Endothelial cell of umbilical vein (primary cell): ENCODE results near the gene DCHS1. TPM values are rescaled to one million over a fixed set of nuclear protein-coding genes. Genes with fewer than 3 reads are reported as not detected.

Source experiments
- BruUV-seq: library from RNA; stranded (reverse); fragments of 400-500 nt; replicated peaks from 2 replicates; lab custom pipeline; 2021; lab: Mats Ljungman, UMichigan
- CTCF ChIA-PET: fragments of 300-600, 350-600 bp; sonication (Branson Sonifier 250); formaldehyde crosslinking; loops from one replicate; lab custom pipeline; 2021; ENCODE audit warnings: antibody characterized with exemption, inconsistent platforms; lab: Charles Lee
- POLR2A ChIA-PET: fragments of 300-600, 350-600 bp; sonication (Branson Sonifier 250); formaldehyde crosslinking; loops from one replicate; lab custom pipeline; 2021; ENCODE audit warnings: antibody characterized with exemption, inconsistent platforms; lab: Charles Lee
- DNase-seq: peaks from one replicate; pipeline ENCODE4 v3.0.0-alpha.2; 2011; ENCODE audit warnings: low read depth, low spot score
- FAIRE-seq: peaks from 2 replicates; lab custom pipeline; 2011; peaks lifted over from hg19 to GRCh38; lab: Jason Lieb, UNC
- H2AFZ ChIP-seq: 2 replicates; pipeline ENCODE4 v1.6.0; 2012; ENCODE audit warnings: low read depth, low read length, control low read depth, inconsistent platforms
- H3K27ac ChIP-seq: 2 replicates; pipeline ENCODE4 v1.5.1; 2011; ENCODE audit warnings: low read depth, mild to moderate bottlenecking, control low read depth, low read length, moderate library complexity; ENCODE audit not compliant: insufficient read depth
- H3K27me3 ChIP-seq, 2 experiments: 2 replicates each; pipeline versions ENCODE4 v1.6.0 to v1.6.1; 2011; ENCODE audit warnings: low read length in 2 of 2, mixed read lengths in 1 of 2; ENCODE audit not compliant: control insufficient read depth in 2 of 2, insufficient read depth in 2 of 2
- H3K36me3 ChIP-seq, 2 experiments: 2 replicates in 1 of 2; 3 replicates in 1 of 2; pipeline ENCODE4 v1.5.1; 2011; ENCODE audit warnings: low read length in 2 of 2, mild to moderate bottlenecking in 1 of 2, moderate library complexity in 1 of 2; ENCODE audit not compliant: control insufficient read depth in 2 of 2, insufficient read depth in 2 of 2; ENCODE audit errors: extremely low read depth in 1 of 2
- H3K4me1 ChIP-seq: 3 replicates; pipeline ENCODE4 v1.5.1; 2011; ENCODE audit warnings: mild to moderate bottlenecking, low read length; ENCODE audit not compliant: control insufficient read depth, insufficient read depth; ENCODE audit errors: extremely low read depth
- H3K4me2 ChIP-seq: 2 replicates; pipeline ENCODE4 v1.6.1; 2011; ENCODE audit warnings: low read length, control low read depth, mixed read lengths; ENCODE audit not compliant: insufficient read depth
- H3K4me3 ChIP-seq, 3 experiments: fragments of 200-600 bp in 1 of 3; sonication (generic), shearing (Covaris generic) in 1 of 3; replicated peaks in 1 of 3; 2 replicates each; pipeline ENCODE4 v1.5.1; 2011 to 2016; ENCODE audit warnings: control low read depth in 3 of 3, low read length in 3 of 3, mild to moderate bottlenecking in 2 of 3, inconsistent platforms in 1 of 3, low read depth in 1 of 3, moderate library complexity in 1 of 3; ENCODE audit not compliant: insufficient read depth in 1 of 3
- H3K79me2 ChIP-seq: 2 replicates; pipeline ENCODE4 v1.6.0; 2012; ENCODE audit warnings: low read length, inconsistent platforms; ENCODE audit not compliant: control insufficient read depth, insufficient read depth
- H3K9ac ChIP-seq: replicated peaks from 2 replicates; pipeline ENCODE3; 2011; ENCODE audit warnings: low read length, control low read depth; ENCODE audit not compliant: insufficient read depth; ENCODE audit errors: extremely low read depth
- H3K9me1 ChIP-seq: replicated peaks from 3 replicates; pipeline ENCODE4 v1.6.0; 2011; ENCODE audit warnings: mild to moderate bottlenecking, low read length; ENCODE audit not compliant: control insufficient read depth, insufficient read depth; ENCODE audit errors: extremely low read depth
- H3K9me3 ChIP-seq: replicated peaks from 2 replicates; pipeline ENCODE4 v1.5.1; 2012; ENCODE audit warnings: low read length, inconsistent platforms; ENCODE audit not compliant: control insufficient read depth, insufficient read depth
- H4K20me1 ChIP-seq: replicated peaks from 2 replicates; pipeline ENCODE3; 2011; ENCODE audit warnings: mild to moderate bottlenecking, low read length; ENCODE audit not compliant: control insufficient read depth, insufficient read depth; ENCODE audit errors: extremely low read depth
- CTCF ChIP-seq, 2 donors: IDR thresholded peaks; 1 replicate in 1 of 2; 2 replicates in 1 of 2; pipeline ENCODE4 v1.5.1; 2011; ENCODE audit warnings: low read length in 2 of 2, mild to moderate bottlenecking in 2 of 2, moderate library complexity in 2 of 2, control low read depth in 1 of 2, inconsistent platforms in 1 of 2, low read depth in 1 of 2; ENCODE audit not compliant: insufficient read depth in 1 of 2; ENCODE audit errors: extremely low read depth in 1 of 2
- EZH2 ChIP-seq: IDR thresholded peaks from 2 replicates; pipeline ENCODE4 v1.6.1; 2012; ENCODE audit warnings: borderline replicate concordance, low read depth, mild to moderate bottlenecking, moderate library complexity, low read length, inconsistent platforms; ENCODE audit not compliant: severe bottlenecking
- FOS ChIP-seq: IDR thresholded peaks from 2 replicates; pipeline ENCODE4 v1.6.1; 2011; ENCODE audit warnings: mild to moderate bottlenecking, low read length, moderate library complexity, borderline replicate concordance; ENCODE audit not compliant: insufficient read depth
- GATA2 ChIP-seq: IDR thresholded peaks from 2 replicates; pipeline ENCODE4 v1.7.0; 2011; ENCODE audit warnings: low read depth, mild to moderate bottlenecking, moderate library complexity, mixed read lengths, low read length; ENCODE audit not compliant: insufficient read length, insufficient read depth
- JUN ChIP-seq: IDR thresholded peaks from 2 replicates; pipeline ENCODE4 v1.6.1; 2011; ENCODE audit warnings: borderline replicate concordance, low read depth; ENCODE audit not compliant: insufficient read length, insufficient read depth
- MYC ChIP-seq: IDR thresholded peaks from one replicate; pipeline ENCODE4 v1.6.1; 2011; ENCODE audit warnings: mild to moderate bottlenecking, low read depth, low read length
- POLR2A ChIP-seq: IDR thresholded peaks from 2 replicates; pipeline ENCODE4 v1.6.1; 2012; ENCODE audit warnings: low read depth, mild to moderate bottlenecking, control low read depth, low read length
- POLR2AphosphoS5 ChIP-seq: IDR thresholded peaks from 2 replicates; pipeline ENCODE4 v1.6.1; 2012; ENCODE audit warnings: low read depth, mild to moderate bottlenecking, control low read depth, low read length, moderate library complexity; ENCODE audit not compliant: insufficient read depth
- dilution Hi-C: fragments of 300-500 bp; cut with MboI; formaldehyde crosslinking; loops from one replicate; pipeline ENCODE4 v1.15.0; 2019; ENCODE audit warnings: low sequenced_read_pairs; ENCODE audit not compliant: extremely low pct_ligation_motif_present
- intact Hi-C: fragments of 100-400 bp; cut with micrococcal nuclease; formaldehyde crosslinking; loops from one replicate; pipeline ENCODE4 v1.10.0; 2022
- polyA plus RNA-seq, 4 experiments: library from polyadenylated mRNA; depleted of rRNA in 3 of 4; stranded (reverse) in 3 of 4; unstranded in 1 of 4; fragments of >200 nt; gene quantifications; 2 replicates each; pipeline versions ENCODE4 v1.2.1 to v1.2.3, GENCODE V29; 2011 to 2012; ENCODE audit warnings: missing spikeins in 1 of 4
- total RNA-seq: library from RNA; stranded (reverse); gene quantifications from 2 replicates; pipeline ENCODE4 v1.2.3, GENCODE V29; 2021
- TF ChIP-seq, protein P1 (sequence below): IDR thresholded peaks from 2 replicates; pipeline ENCODE4 v1.6.1; 2011; ENCODE audit not compliant: insufficient read depth, insufficient read length

The DCHS1 gene
- total and polyA plus RNA-seq, 2 donors (not counting 3 experiments of a cell fraction or from before 2014, with no cell fraction given) = 56.2 to 73.0 TPM

DNA sequence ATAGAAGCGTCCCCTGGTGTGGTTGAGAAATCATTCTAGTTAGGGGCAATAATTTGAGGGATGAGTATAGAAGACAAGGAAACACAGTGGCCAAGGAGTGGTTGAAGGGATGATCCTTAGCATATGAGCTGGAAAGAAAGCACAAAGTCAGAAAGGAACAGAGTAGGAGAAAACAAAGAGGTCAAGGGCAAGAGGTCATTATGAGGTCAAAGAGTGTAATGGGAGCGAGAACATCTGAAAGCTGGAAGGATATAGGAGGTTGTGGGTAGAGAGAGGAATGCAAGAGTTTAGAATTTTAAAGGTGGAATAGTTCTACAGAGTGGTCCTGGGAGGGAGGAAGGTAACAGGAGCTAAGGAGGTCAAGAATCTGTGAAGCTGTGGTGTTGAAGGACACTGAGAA lies 2.0 kb downstream of the DCHS1 start:
- Histone ChIP-seq H3K4me2 (no peak overlapping the region), H4K20me1 (no peaks in the 10 kb centered on the region), H3K4me3 (no peak overlapping the region), H3K4me1 (peaks cover 15% of the 10 kb centered on the region), H3K79me2 (peaks cover 2% of the 10 kb centered on the region), H3K27me3 (no peaks in the 10 kb centered on the region), H3K9ac (no peak overlapping the region), H3K36me3 (no peaks in the 10 kb centered on the region), H3K27ac (no peak overlapping the region), H3K9me3 (no peaks in the 10 kb centered on the region), H3K9me1 (no peaks in the 10 kb centered on the region), H2AFZ (no peak overlapping the region)
- no TSS peak for BruUV-seq
- no peak for FAIRE-seq
- ChIA-PET POLR2A (no interaction called here), CTCF (interaction anchor here (0.9 to 1.5 kb wide), 3 partner anchors 21 to 123 kb away, joined by 4 read pairs; partner anchors contain the start of gene TPP1)
- no peak for DNase-seq
- TF ChIP-seq FOS (no peak), POLR2A (no peak), JUN (no peak), CTCF (IDR thresholded peaks at IDR 0.05; ENCODE audit: extremely low read depth in 1 of 2, insufficient read depth in 1 of 2, low read depth in 1 of 2, low read length in 2 of 2) (no peak)
- dilution Hi-C loops = no loop called here
- intact Hi-C loops = no loop called here

DNA sequence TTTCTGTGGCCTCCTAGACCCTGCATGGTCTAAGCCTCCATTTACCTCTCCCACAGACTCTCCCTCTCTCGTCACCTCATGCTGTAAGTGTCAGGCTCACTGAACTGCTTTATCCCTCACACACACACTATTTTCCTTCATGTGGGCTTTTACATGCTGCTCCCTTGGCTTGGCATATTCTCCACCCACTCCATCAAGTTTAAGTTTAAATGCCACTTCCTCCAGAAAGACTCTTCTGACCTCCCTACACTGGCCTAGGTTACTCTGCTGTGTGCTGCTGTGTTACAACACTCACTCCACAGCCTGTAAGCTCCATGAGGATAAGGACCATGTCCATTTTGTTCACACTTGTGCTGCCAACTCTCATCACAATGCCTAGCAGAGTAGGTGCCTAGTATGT lies 2.5 kb downstream of the DCHS1 start:
- H4K20me1 ChIP-seq = no peaks in the 10 kb centered on the region
- no peak overlapping the region for H2AFZ ChIP-seq
- ChIA-PET POLR2A (no interaction called here), CTCF (interaction anchor here (1.3 to 1.5 kb wide), 2 partner anchors 17 to 274 kb away, joined by 3 to 5 read pairs; no protein-coding TSS in a partner anchor)
- H3K4me3 ChIP-seq = no peak overlapping the region
- TF ChIP-seq MYC = no peak
- TF ChIP-seq, protein P1, sequence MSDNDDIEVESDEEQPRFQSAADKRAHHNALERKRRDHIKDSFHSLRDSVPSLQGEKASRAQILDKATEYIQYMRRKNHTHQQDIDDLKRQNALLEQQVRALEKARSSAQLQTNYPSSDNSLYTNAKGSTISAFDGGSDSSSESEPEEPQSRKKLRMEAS = no peak
- TF ChIP-seq POLR2A = no peak
- TF ChIP-seq JUN = no peak
- no peak for TF ChIP-seq GATA2
- no peak for TF ChIP-seq POLR2AphosphoS5
- no peak for TF ChIP-seq CTCF (IDR thresholded peaks at IDR 0.05; ENCODE audit: extremely low read depth in 1 of 2, insufficient read depth in 1 of 2, low read depth in 1 of 2, low read length in 2 of 2)
- TF ChIP-seq EZH2 = no peak
- no peak for TF ChIP-seq FOS
- no peak overlapping the region for H3K27ac ChIP-seq
- dilution Hi-C loops (no loop called here), intact Hi-C loops (no loop called here)
- H3K9ac ChIP-seq = no peak overlapping the region
- no peaks in the 10 kb centered on the region for H3K36me3 ChIP-seq
- H3K27me3 ChIP-seq = no peaks in the 10 kb centered on the region
- no peaks in the 10 kb centered on the region for H3K9me3 ChIP-seq
- no peak overlapping the region for H3K4me2 ChIP-seq
- no peaks in the 10 kb centered on the region for H3K9me1 ChIP-seq
- no TSS peak for BruUV-seq
- peaks cover 2% of the 10 kb centered on the region for H3K79me2 ChIP-seq
- H3K4me1 ChIP-seq = peaks cover 19% of the 10 kb centered on the region
- no peak for DNase-seq
- no peak for FAIRE-seq
